ENCODE data around the gene TSPOAP1.

The TSPOAP1 gene

DNA sequence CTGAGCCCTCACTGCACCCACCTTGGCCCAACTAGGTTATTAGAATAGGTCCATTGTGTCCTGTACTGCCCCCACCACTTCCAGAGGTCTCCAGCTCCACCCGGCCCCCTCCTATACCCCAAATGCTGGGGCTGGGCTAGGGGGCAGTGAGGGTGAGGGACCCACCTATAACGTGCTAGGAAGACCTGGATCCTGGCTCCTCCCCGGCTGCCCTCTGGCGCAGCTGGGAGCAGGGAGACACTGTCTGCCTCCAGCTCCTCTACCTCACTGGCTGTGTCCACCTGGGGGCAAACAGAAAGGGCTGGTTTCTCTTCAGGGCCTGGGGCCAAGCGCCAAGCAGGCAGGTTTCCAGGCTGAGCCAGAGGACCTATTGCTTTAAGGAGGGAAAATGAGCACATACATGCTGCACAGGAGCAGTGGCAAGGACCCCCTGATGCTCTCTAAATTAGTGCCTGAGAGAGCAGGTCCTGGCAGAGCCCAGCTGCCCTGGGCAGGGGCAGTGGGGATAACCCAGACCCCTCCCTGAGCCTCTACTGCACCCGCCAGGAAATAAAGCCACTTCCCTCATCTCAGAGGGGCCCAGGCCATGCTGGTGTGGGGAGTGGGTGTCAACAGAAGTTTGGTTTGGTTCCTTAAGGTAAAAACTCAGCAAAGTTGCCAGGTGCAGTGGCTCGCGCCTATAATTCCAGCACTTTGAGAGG lies 12.2 kb downstream of the TSPOAP1 start:
- ATAC-seq, result no peak

DNA sequence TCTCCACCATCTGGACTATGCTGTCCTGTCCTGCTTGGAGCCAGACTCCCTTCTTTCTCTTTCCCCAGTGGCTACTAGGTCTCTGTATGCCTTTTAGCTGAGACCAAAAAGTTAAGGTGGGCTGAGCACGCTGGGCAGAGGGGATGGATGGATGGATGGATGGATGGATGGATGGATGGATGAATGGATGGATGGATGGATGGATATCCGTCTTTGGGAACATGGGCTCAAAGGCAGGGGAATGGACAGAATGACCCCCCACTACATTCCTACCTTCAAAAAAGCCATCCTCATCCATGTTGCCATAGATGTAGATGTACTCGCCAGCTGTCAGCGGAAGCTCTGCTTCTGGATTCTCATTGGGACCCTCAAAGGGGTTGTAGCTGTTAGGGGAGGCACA lies 12.8 kb downstream of the TSPOAP1 start:
- ATAC-seq, result no peak

DNA sequence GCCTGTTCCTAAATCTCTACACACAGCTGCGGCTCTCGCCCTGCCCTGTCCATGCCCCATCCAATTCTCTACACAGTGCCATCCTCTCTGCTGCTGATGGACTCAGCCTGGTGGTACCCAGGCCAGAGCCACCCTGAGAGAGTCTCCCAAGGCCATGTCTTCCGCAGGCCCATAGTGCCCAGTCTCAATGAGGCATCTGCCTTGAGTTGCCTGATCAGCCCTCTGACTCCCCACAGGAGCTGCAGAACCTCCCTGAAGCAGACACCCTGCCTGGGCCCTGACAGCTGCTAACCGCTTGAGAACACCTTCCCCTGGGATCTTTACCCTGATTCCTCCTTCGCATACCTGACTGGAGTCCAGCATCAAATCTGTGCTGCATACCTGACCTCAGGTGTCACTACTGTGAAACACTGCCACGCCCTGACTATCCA lies 13.3 kb downstream of the TSPOAP1 start:
- ATAC-seq, result no peak

DNA sequence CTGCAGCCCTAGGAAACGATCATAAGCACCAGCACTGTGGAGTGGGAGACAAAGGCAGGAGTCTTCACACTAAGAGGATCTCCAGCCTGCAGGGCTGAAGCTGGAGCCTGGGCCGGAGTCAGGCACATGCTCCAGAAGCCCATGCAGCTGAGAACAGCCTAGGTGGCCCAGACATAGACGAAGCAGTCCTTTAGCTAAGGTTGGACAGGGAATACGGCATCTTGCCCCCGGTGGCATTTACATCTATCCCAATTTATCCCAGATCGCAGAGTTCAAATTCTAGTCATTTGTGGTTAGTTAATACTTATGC lies 13.9 kb downstream of the TSPOAP1 start:
- no peak for ATAC-seq

DNA sequence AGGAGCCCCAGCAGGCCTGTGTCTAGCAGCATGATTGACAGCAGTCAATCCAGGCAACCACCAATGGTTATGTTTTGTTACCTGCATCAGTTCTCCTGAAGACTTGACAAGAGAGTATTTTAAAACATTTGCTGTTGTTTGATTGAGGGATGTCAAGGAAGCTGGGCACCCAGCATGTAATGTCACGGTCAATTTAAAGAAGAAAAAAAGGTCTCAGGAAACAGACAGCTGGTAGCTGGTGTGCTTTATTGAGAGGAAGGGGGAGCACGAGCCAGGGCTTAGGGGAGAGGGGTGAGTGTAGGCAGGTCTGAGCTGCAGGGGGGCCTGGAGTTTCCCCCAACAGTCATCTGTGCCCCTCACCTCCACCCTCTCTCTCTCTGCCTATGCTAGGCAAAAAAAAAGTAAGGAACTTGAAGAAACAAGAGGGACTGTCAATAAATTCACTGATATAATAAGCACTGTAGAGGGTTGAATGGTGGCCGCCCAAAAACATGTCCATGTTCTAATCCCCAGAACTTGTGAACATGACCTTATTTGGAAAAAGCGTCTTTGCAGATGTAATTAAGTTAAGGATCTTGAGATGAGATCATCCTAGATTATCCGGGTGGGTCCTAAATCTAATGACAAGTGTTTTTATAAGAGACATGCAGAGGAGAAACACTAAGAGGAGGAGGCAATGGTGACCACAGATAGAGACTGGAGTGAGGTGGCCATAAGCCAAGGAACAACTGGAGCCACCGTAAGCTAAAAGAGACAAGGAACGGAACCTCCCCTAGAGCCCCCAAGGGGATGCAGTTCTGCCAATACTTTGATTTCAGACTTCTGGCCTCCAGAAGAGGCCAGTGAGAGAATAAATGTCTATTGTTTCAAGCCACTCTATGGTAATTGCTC lies 14.5 kb downstream of the TSPOAP1 start:
- ATAC-seq, result no peak

DNA sequence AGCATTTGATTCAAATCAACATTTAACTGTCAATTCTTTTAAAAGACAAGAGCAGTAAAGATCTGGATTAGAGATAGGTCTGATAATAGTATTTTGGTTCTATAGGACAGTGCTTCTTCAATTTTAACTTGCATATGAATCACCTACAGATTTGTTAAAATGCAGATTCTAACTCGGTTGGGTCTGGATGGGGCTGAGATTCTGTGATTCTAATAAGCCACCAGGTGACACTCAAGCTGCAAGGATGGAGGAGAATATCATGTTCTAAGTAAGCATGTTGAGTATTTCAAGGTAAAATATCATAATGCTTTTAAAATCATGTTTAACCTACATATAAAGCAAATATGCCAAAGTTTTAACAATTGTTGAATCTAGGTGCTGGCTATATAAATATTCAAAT lies 15.8 kb downstream of the TSPOAP1 start:
- ATAC-seq, result no peak

DNA sequence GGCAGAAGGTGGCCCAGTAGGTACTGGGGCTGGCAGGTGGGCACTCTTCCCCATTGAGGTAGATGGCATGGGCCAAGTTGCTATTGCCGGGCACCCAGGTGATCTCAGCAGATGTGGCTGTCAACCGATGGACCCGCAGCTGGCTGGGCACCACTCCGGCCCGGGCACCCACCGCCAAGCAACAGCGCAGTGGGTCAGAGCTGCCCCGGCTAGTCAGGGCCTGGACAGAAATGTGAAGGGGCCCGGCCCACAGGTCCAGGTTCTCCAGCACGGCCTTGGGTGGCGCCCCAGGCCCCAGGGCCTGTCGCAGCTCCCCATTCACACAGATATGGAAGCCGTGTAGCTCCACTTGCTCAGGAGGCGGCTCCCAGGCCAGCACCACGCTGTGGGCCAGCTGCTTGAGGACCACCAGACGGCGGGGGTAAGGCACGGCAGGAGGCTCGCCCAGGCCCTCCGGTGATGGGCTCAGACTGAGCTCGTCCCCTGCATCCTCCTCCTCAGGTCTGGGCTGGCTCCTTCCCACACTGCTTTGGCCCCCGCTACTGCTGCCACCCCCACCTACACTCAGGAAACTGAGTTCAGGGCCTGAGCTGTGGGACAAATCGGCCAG lies 16.5 kb downstream of the TSPOAP1 start:
- ATAC-seq, result no peak

DNA sequence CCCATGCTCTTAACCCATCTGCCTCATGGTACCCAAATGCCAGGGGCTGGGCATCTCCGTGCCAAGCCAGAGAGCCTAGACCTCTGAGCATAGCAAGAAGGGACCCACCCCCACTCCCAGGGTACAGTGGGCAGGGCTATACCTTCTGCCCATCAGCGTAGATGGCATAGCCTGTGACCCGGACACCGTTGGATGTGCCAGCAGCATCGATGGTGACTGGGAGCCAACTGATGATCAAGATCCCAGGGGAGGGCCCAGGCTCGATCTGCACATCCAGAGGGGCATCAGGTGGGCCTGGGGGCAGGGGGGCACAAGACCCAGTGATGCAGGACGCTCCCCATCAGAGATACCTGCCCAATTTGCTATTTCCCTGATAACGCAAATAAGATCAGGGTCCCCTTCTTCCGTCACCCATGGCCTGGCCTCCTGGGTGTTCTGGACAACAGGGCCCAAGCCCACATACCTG lies 17.1 kb downstream of the TSPOAP1 start:
- no peak for ATAC-seq

DNA sequence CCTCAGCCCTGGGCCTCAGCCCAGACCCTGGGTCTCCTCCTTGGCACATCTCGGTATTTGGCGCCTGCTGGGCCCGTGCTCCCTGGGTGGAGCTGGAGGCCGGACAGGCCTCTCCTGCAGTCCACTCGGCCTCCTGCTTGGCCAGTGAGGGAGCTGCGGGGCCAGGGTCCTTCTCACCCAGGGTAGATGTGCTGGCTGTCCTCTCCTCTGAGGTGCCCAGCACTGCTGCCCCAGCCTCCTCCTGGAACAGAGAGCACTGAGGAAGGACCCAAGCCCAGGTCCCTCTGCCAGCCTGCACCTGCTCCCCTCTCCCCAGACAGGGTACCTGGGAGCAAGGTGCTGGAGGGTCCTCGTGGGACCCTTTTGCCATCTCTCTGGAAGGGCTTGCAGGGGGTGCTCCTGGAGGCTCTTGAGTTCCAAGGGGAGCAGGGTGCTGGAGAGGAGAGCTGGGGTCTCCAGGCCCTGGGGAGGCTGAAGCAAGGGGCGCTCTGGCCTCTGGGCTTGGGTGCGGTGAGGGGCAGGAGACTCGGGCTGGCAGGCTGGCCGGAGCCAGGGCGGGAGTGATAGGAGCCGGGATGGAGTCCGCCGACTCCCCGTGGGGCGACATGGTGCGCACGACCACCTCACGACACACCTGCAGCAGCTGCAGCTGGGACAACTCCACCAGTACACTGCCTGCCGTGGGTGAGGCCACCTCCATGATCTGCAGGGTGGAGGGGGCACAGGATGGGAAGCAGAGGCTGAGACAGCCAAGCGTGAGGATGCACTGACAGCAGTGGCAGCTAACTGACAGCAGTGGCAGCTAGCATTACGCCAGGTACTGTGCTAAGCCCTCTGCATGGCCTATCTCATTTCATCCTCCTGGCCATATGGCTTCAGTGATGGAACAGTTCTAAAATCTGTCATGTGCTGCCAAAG lies 17.8 kb downstream of the TSPOAP1 start:
- ATAC-seq, result no peak

DNA sequence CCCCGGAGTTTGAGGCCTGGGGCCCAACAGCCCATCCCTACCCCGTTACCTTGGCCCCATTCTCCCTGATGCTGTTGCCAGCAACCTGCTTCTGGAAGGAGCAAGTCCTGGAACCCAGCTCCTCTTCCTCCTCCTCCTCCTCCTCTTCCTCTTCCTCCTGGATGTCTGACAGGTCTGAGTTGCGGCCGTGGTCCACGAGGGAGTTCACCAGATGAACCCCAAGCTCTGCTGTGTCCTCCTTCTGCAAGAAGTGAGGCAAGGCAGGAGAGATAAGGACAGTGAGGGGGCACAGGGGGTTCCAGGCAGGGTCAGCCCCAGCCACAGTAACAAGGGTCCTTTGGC lies 18.7 kb downstream of the TSPOAP1 start:
- no peak for ATAC-seq

DNA sequence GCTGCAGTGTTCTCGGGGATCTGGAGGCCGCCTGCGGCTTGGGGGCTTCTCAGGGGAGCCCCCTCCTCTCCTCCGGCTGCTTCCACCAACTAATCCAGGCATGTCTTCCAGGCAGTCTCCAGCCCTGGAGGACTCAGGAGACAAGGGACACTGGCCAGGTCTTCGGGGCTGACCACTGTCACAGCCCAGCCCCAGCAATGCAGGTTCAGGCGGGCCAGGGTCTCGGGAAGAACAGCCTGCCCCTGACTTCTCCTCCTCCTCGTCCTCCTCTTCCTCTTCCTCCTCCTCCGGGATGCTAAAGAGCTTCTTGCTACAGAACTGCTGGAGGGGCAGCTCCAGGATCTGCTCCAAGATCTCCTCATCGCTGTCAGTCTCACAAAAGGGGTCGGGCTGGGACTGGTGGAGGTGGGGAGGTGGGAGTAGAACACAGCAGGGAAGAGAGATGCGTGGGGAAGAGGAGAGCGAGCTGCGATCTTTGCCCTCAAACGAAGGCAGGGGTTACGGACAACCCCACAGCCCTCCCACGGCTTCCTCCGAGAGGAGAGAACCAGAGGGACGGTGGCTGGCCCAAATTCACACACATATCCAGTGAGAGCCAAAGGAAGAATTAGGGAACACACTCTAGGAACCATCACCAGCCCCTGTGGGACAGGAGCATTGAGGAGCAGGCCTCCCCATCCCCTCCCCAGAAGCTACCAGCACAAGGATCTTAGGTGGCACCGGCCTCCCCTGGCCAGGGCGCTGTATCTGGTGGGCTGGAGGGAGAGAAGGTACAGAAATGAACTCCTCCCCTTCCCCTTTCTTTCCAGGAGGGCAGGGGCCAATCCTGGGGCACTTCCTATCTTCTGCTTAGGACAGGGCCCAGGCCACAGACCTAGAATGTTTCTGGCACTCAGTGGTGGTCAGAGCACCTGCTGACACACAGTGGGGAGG lies 19.3 kb downstream of the TSPOAP1 start:
- ATAC-seq, result no peak

DNA sequence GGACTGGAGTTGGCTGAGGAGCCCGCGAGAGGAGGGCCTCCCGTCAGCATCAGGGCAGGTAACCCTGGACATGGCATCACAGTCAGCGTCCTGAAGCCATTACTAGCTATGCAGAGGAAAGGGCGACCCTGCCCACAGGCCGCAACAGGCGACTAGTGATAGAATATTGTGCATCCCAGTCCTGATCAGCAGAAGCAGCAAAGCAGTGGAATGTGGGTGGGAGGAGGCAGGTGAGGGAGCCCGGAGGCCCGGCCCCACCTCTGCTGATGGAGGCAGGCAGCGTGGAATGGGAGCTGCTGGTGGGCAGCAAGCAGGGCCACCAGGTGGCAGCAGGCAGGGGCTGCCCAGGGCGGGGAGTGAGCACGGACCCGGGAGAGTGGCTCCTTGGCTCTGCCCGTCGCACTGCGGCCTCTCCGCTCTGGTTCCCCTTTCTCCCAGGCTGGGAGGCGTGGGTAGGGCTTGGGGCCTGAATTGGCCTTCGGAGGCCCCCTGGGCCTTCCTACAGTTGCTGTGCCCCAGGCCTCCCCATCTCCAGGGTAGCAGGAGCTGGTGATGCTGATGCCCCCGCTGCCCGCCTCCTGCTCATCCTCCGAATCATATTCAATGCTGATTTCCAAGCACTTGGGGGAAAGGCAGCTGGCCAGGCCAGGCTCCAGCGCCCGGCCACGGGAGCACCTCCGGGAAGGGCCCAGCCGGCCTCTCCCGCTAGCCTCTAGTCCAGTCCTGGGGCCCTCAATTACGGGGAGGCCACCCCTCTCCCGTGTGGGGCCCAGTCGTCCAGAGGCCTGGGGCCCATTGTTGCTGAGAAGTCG lies 20.2 kb downstream of the TSPOAP1 start:
- ATAC-seq, result no peak

DNA sequence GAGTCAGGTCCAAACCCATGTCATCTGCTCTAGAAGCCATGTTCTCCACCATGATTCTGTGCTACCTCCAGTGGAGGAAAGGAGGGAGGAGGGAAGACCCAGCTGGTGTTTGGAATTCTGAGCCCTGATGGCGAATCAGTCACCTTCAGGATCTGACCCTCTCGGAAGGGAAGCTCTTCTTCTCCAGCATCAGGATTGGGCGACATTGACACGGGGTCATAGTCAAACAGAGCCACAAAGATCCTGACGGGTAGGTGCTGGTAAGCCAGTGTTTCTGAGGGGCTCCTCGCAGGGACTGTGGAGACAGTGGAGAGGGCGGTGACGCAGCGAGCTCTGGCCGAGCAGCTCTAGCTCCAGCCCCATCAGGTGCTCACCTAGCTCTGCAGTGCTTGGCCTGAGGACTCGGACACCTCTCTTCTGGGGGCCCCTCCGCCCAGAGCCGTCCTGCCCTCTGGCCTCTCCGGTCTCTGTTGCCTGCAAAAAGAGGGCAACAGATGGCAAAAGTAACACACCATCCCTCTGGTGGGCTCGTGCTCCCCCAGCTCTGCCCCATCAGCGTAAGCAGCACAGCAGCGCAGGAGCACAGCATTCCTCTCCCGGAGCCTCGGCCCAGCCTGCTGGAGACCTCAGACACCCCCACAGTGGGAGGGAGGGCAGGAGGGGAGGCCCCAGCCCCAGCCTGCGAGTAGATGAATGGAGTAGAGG lies 21.0 kb downstream of the TSPOAP1 start:
- ATAC-seq, result no peak

DNA sequence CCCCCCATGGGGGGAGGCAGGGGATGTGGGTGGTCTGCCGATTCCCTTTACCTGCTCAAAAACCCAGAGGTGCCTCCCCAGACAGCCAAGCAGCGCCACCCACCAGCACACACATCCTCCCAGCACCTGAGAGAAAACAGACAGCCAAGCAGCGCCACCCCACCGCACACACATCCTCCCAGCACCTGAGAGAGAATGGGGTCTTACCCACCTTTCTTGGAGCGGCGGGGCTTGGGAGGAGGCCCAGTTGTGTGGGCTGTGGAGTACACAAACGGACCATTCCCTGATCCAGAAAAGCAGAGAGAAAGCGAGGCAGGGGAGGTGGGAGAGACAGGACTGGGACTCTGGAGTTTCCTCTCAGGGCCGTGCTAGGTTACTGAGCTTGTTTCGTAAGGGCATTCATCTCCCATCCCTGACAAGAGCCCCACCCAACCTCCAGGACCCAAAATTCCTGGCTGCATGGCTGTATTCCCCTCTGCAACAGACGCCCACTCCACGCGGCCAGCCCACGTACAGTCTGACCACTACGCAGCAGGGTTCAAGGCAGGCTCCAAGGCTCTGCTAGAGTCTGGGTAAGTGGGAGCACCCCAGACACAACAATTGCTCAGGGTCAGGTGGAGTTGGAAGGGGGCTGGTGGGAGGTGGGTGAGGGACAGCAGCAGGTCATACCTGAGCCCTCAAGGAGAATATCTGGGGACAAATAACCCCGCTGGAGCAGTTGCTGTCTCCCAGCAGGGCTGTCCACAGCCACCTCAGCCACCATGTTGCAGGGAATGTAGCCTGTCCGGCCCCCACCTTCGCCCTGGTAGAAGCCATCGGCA lies 22.3 kb downstream of the TSPOAP1 start:
- no peak for ATAC-seq

DNA sequence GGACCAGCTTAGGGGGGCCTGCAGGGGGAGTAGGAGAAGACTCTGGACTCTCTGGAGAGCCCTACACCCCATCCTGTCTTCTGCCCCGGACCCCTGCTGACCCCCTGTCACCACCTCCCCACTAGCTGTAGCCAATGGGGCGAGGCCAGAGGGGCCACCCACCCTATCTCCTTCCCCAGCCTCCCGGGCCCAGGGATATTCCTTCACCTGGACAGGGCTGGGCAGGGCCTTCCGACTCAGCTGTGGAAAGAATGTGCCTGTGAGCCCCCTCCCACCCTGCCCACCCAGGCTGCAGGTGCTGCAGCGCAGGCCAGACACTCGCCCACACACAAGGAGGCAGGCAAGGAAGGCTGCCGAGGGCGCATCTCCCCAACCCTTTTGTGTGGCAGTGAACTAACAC lies 23.0 kb downstream of the TSPOAP1 start:
- no peak for ATAC-seq

DNA sequence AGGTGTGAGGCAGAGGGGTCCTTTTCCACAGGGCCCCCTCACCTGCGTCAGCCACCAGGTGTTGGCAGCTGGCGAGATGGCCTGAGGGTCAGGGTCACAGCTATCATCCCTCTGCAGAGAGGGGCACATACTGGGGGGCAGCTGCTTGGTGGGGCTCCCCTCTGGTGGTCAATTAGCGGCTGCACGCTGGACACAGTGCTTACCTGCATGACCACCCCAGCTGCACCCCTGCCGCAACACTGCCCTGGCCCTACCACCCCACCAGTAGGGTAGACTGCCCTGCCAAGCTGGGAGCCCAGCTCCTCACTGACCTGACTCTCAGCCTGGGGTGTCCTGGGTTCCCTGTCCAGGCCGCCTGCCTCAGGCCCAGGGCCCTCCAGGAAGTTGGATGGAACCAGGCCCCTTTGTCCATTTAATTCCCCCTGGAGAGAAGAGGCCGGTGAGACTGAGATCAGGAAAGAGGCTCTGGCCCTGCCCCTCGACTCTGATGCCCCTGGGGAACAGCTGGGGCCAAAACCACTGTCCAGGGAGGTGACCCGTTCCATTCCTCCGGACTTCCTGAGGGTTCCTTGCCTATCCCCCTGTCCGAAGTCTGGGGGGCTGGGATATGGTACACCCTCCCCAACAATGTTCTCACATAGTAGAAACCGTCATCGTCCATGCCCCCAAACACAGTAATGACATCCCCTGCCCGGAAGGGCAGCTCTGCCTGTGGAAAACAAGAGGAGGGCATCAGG lies 23.7 kb downstream of the TSPOAP1 start:
- no peak for ATAC-seq

DNA sequence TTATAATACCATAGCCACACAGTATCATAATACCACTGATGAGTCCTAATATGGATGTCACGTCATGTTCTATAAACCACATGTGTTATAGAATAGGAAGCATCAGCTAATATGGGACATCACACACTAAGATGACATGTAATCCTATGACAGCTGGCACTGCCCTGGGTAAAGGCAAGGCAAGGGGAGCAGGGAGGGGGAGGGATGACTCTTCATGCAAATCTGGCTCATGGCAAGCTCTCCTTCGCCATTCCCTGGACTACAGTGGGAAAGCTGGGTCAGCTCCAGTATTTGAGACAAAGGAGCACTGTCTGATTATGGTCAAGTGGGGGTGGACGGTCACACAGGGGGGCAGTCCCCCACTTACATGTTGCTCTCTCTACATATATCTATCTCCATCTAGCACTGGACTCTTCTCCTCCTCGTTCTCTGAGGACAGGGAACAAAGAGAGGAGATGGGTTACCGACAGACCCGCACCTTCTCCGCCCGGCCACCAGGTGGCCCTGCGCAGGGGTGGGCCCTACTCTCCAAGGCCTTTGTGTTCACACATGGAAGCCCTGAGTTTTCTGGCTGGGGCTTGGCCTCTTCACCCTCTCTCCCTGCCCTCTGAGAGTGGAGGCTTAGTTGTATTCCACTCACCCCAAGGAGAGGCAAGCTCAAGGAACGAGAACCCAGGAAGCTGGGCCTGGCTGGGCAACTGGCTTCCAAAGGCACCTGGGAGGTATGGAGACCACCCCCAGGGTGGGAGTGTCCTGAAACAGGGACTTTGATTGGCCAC lies 24.4 kb downstream of the TSPOAP1 start:
- ATAC-seq, result peak; percentile 74 to 85
